H1 (cell line): ENCODE measurements around the gene ZIC5. TPM values are rescaled to one million over a fixed set of nuclear protein-coding genes. Genes with fewer than 3 reads are reported as not detected.

ENCODE experiments used
- BCL11A ChIP-seq, 2 experiments: IDR thresholded peaks; one replicate each; pipeline ENCODE4 v1.6.1; 2011; ENCODE audit warnings: low read depth in 2 of 2, low read length in 2 of 2, mild to moderate bottlenecking in 2 of 2
- FOSL1 ChIP-seq: IDR thresholded peaks from 2 replicates; pipeline ENCODE4 v1.6.1; 2011; ENCODE audit warnings: mild to moderate bottlenecking, low read depth, low read length, moderate library complexity; ENCODE audit not compliant: insufficient read depth
- RNF2 ChIP-seq: fragments of 200-900, 300-1000 bp; sonication (generic); IDR thresholded peaks from 2 replicates; pipeline ENCODE4 v1.7.1; 2016; ENCODE audit warnings: borderline replicate concordance, low read depth, mild to moderate bottlenecking, antibody characterized with exemption, low read length; ENCODE audit not compliant: poor library complexity, severe bottlenecking; ENCODE audit errors: missing control alignments
- SP2 ChIP-seq: IDR thresholded peaks from 2 replicates; pipeline ENCODE4 v1.6.1; 2012; ENCODE audit warnings: mild to moderate bottlenecking, low read length, inconsistent platforms
- SUZ12 ChIP-seq: fragments of 200-600 bp; sonication (generic); IDR thresholded peaks from 2 replicates; pipeline ENCODE4 v1.6.1; 2012; ENCODE audit warnings: mild to moderate bottlenecking, inconsistent platforms, low read length, moderate library complexity, mixed read lengths
- polyA plus RNA-seq, 7 experiments: library from polyadenylated mRNA; depleted of rRNA in 3 of 7; stranded (reverse) in 5 of 7; unstranded in 2 of 7; fragments of >200 nt in 5 of 7; fragments of 200-250 nt in 2 of 7; gene quantifications; 1 replicate in 5 of 7; 2 replicates in 1 of 7; 4 replicates in 1 of 7; pipeline versions ENCODE4 v1.2.1 to v1.2.3, GENCODE V29; 2011 to 2013; ENCODE audit warnings: missing spikeins in 2 of 7, mixed read lengths in 2 of 7
- total RNA-seq: library from RNA; stranded (reverse); fragmentation: NEBNext Ultra II Directional; extraction: Animal tissue kit (Norgen Biotek cat#: 25700); gene quantifications from 2 replicates; pipeline ENCODE4 v1.2.1, GENCODE V29; 2021
- TF ChIP-seq, protein P1 (sequence below): IDR thresholded peaks from 2 replicates; pipeline ENCODE4 v1.6.1; 2011; ENCODE audit warnings: low read depth, mild to moderate bottlenecking, low read length; ENCODE audit not compliant: insufficient read depth
- TF ChIP-seq, protein P2 (sequence below): IDR thresholded peaks from 2 replicates; pipeline ENCODE4 v1.6.1; 2012; ENCODE audit warnings: inconsistent platforms

Gene ZIC5
- total and polyA plus RNA-seq, 2 of the 8 experiments (the other 6 are each of a cell fraction or from before 2014, with no cell fraction given), result 14.2 to 52.7 TPM

DNA sequence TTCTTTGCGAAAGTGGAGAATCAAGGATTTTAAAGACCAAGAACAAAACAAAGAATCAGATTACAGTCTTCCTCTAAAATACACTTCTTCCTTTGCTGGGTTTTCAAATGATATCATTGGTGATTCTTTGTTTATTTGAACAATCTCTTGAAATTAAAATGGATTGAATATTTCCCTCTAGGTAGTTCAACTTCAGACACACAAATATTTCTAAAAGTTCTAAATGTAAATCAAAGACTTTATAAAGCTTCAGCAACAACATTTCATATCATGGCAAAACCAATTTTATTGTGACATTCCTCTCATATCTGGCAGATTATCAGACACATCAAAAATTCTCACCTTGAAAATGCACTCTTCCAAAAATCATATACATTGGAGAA is 23.1 kb upstream of the ZIC5 start (continued):
- TF ChIP-seq, protein P1, sequence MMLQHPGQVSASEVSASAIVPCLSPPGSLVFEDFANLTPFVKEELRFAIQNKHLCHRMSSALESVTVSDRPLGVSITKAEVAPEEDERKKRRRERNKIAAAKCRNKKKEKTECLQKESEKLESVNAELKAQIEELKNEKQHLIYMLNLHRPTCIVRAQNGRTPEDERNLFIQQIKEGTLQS, result no peak
- no peak for TF ChIP-seq SUZ12
- TF ChIP-seq RNF2, result no peak
- TF ChIP-seq SP2, result no peak
- no peak for TF ChIP-seq FOSL1
- TF ChIP-seq, protein P2, sequence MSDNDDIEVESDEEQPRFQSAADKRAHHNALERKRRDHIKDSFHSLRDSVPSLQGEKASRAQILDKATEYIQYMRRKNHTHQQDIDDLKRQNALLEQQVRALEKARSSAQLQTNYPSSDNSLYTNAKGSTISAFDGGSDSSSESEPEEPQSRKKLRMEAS, result no peak
- no peak for TF ChIP-seq BCL11A (IDR thresholded peaks at IDR 0.05; ENCODE audit: low read depth in 2 of 2, low read length in 2 of 2)
